ENCODE data around the gene NECTIN4.

DNA sequence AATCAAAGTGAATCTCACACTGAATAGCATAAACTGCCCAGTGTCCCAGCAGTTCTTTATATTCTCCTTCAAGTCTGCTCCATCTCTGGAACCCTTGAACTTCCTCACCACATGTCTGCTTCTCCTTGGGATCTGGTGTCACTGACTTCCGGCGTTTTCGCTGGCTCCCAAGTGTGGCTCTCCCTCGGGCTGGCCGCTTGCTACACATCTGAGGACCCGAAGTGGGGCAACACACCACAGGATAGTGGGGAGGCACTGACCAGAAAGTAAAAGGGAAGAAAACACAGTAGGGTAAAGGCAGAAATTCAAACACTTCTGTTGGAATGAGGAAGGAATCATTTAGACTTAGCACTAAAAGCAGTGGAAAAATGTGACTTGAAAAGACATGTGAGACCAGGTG lies 33.6 kb upstream of the NECTIN4 start:
- TF ChIP-seq, protein P1, sequence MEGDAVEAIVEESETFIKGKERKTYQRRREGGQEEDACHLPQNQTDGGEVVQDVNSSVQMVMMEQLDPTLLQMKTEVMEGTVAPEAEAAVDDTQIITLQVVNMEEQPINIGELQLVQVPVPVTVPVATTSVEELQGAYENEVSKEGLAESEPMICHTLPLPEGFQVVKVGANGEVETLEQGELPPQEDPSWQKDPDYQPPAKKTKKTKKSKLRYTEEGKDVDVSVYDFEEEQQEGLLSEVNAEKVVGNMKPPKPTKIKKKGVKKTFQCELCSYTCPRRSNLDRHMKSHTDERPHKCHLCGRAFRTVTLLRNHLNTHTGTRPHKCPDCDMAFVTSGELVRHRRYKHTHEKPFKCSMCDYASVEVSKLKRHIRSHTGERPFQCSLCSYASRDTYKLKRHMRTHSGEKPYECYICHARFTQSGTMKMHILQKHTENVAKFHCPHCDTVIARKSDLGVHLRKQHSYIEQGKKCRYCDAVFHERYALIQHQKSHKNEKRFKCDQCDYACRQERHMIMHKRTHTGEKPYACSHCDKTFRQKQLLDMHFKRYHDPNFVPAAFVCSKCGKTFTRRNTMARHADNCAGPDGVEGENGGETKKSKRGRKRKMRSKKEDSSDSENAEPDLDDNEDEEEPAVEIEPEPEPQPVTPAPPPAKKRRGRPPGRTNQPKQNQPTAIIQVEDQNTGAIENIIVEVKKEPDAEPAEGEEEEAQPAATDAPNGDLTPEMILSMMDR (IDR thresholded peaks at IDR 0.05; ENCODE audit: low read length): no peak
- TF ChIP-seq EZH2phosphoT487 (IDR thresholded peaks at IDR 0.05; ENCODE audit: low read length) (no peak), EZH2 (optimal IDR thresholded peaks at IDR 0.05; ENCODE audit: low read depth, low read length) (no peak)

All from MM.1S (cell line).